Panc1 (cell line): Measurements from ENCODE around the gene COPZ1. TPM values are rescaled to one million over a fixed set of nuclear protein-coding genes. Genes with fewer than 3 reads are reported as not detected.
A peak's percentile ranks its signal among the peaks of the same experiment; 100 is the strongest.

Experiments used
- ATAC-seq: fragments of 200-7000 bp; cut with Tn5 transposase; 2 replicates; pipeline ENCODE4 v1.9.1; 2020; ENCODE audit warnings: mild to moderate bottlenecking, moderate library complexity
- BruUV-seq: library from RNA; stranded (reverse); fragments of 400-500 nt; replicated peaks from 2 replicates; lab custom pipeline; 2021; lab: Mats Ljungman, UMichigan
- CTCF ChIA-PET: fragments of 300-600 bp; sonication (Branson Sonifier 250); formaldehyde crosslinking; loops from one replicate; lab custom pipeline; 2022; ENCODE audit warnings: antibody characterized with exemption; lab: Charles Lee
- POLR2A ChIA-PET: fragments of 300-600 bp; sonication (Branson Sonifier 250); formaldehyde crosslinking; loops from one replicate; lab custom pipeline; 2022; ENCODE audit warnings: antibody characterized with exemption; lab: Charles Lee
- DNase-seq: peaks from one replicate; pipeline ENCODE4 v3.0.0-alpha.2; 2010; ENCODE audit warnings: low read depth, low spot score
- H3K27ac ChIP-seq: 2 replicates; pipeline ENCODE4 v1.5.1; 2011; ENCODE audit warnings: mild to moderate bottlenecking, low read length, inconsistent platforms
- H3K27me3 ChIP-seq: fragments of 200-500 bp; sonication (Bioruptor generic); 2 replicates; pipeline ENCODE4 v1.6.0; 2014; ENCODE audit warnings: low read length, inconsistent platforms; ENCODE audit not compliant: control insufficient read depth, insufficient read depth
- H3K36me3 ChIP-seq: fragments of 200-500 bp; sonication (Bioruptor generic); 2 replicates; pipeline ENCODE4 v1.5.1; 2014; ENCODE audit warnings: inconsistent platforms, mild to moderate bottlenecking, low read length, moderate library complexity; ENCODE audit not compliant: control insufficient read depth, insufficient read depth
- H3K4me1 ChIP-seq: 2 replicates; pipeline ENCODE4 v1.5.1; 2011; ENCODE audit warnings: inconsistent platforms, mild to moderate bottlenecking, low read length, moderate library complexity; ENCODE audit not compliant: control insufficient read depth, insufficient read depth
- H3K4me3 ChIP-seq, 2 experiments: 2 replicates each; pipeline ENCODE4 v1.5.1; 2011 to 2012; ENCODE audit warnings: low read depth in 2 of 2, low read length in 2 of 2, mild to moderate bottlenecking in 2 of 2, inconsistent platforms in 1 of 2, moderate library complexity in 1 of 2
- H3K9me3 ChIP-seq: fragments of 200-500 bp; sonication (Bioruptor generic); 2 replicates; pipeline ENCODE4 v1.5.1; 2014; ENCODE audit warnings: low read depth, mild to moderate bottlenecking, inconsistent platforms, low read length, moderate library complexity; ENCODE audit not compliant: control insufficient read depth, insufficient read depth
- CTCF ChIP-seq: fragments of 450-650 bp; IDR thresholded peaks from 2 replicates; pipeline ENCODE4 v1.5.1; 2017; ENCODE audit warnings: mild to moderate bottlenecking
- POLR2AphosphoS5 ChIP-seq: IDR thresholded peaks from 2 replicates; pipeline ENCODE4 v1.6.1; 2012; ENCODE audit warnings: mild to moderate bottlenecking, low read depth, low read length, moderate library complexity
- SIN3A ChIP-seq: IDR thresholded peaks from 2 replicates; pipeline ENCODE4 v1.6.1; 2012; ENCODE audit warnings: low read depth, mild to moderate bottlenecking, low read length, moderate library complexity, borderline replicate concordance; ENCODE audit not compliant: insufficient read depth
- TCF7L2 ChIP-seq: IDR thresholded peaks from 2 replicates; pipeline ENCODE4 v1.6.1; 2011; ENCODE audit warnings: mild to moderate bottlenecking, low read depth, low read length, inconsistent platforms
- in situ Hi-C: cut with HindIII; loops from 2 replicates; pipeline ENCODE4 v1.10.0; 2016; ENCODE audit warnings: low sequenced_read_pairs, low pct_unique_long_range_greater_than_20kb
- intact Hi-C: fragments of 100-400 bp; cut with micrococcal nuclease; formaldehyde crosslinking; loops from one replicate; pipeline ENCODE4 v1.10.0; 2022; ENCODE audit not compliant: unreplicated experiment
- total RNA-seq: library from RNA; stranded (reverse); gene quantifications from one replicate; pipeline ENCODE4 v1.2.1, GENCODE V29; 2021; ENCODE audit not compliant: unreplicated experiment
- TF ChIP-seq, protein P1 (sequence below), 2 experiments: IDR thresholded peaks; 2 replicates each; pipeline ENCODE4 v1.6.1; 2011 to 2012; ENCODE audit warnings: low read depth in 2 of 2, control low read depth in 1 of 2, low read length in 1 of 2, mild to moderate bottlenecking in 1 of 2, moderate library complexity in 1 of 2; ENCODE audit not compliant: insufficient read depth in 1 of 2

COPZ1 gene
- total RNA-seq, 1 experiment from 2014 or later = 175 TPM

GRCh38 chr12:54394281-54394719 lies 69.4 kb downstream of the COPZ1 start:
- intact Hi-C loops (no loop called here), in situ Hi-C loops (no loop called here)
- peak; percentile 87 for TF ChIP-seq CTCF
- TF ChIP-seq, protein P1, sequence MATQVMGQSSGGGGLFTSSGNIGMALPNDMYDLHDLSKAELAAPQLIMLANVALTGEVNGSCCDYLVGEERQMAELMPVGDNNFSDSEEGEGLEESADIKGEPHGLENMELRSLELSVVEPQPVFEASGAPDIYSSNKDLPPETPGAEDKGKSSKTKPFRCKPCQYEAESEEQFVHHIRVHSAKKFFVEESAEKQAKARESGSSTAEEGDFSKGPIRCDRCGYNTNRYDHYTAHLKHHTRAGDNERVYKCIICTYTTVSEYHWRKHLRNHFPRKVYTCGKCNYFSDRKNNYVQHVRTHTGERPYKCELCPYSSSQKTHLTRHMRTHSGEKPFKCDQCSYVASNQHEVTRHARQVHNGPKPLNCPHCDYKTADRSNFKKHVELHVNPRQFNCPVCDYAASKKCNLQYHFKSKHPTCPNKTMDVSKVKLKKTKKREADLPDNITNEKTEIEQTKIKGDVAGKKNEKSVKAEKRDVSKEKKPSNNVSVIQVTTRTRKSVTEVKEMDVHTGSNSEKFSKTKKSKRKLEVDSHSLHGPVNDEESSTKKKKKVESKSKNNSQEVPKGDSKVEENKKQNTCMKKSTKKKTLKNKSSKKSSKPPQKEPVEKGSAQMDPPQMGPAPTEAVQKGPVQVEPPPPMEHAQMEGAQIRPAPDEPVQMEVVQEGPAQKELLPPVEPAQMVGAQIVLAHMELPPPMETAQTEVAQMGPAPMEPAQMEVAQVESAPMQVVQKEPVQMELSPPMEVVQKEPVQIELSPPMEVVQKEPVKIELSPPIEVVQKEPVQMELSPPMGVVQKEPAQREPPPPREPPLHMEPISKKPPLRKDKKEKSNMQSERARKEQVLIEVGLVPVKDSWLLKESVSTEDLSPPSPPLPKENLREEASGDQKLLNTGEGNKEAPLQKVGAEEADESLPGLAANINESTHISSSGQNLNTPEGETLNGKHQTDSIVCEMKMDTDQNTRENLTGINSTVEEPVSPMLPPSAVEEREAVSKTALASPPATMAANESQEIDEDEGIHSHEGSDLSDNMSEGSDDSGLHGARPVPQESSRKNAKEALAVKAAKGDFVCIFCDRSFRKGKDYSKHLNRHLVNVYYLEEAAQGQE (IDR thresholded peaks at IDR 0.05; ENCODE audit: insufficient read depth in 1 of 2, low read depth in 2 of 2, low read length in 1 of 2) = no peak
- no peak for TF ChIP-seq SIN3A
- TF ChIP-seq POLR2AphosphoS5 = no peak
- no peak for TF ChIP-seq TCF7L2
- DNase-seq (no peak), ATAC-seq (peak; percentile 71)
- Histone ChIP-seq H3K4me1 (no peaks in the 10 kb centered on the region; the same call in 1 of the 2 replicates), H3K9me3 (no peaks in the 10 kb centered on the region), H3K36me3 (peaks cover 5% of the 10 kb centered on the region; the same call in 1 of the 2 replicates), H3K4me3 (no peak overlapping the region), H3K27ac (no peak overlapping the region), H3K27me3 (no peaks in the 10 kb centered on the region)
- ChIA-PET POLR2A (no interaction called here), CTCF (no interaction called here)
- BruUV-seq = no TSS peak

- no peak for DNase-seq
- Histone ChIP-seq H3K4me1 (no peaks in the 10 kb centered on the region; the same call in 1 of the 2 replicates), H3K27ac (no peak overlapping the region), H3K9me3 (no peaks in the 10 kb centered on the region), H3K4me3 (no peak overlapping the region), H3K36me3 (peaks cover 5% of the 10 kb centered on the region; the same call in 1 of the 2 replicates), H3K27me3 (no peaks in the 10 kb centered on the region)
- no TSS peak for BruUV-seq
- ChIA-PET POLR2A (no interaction called here), CTCF (no interaction called here)
- intact Hi-C loops (no loop called here), in situ Hi-C loops (no loop called here)
- no peak for ATAC-seq
- TF ChIP-seq SIN3A = no peak
- no peak for TF ChIP-seq TCF7L2
- no peak for TF ChIP-seq POLR2AphosphoS5
- TF ChIP-seq, protein P1 (IDR thresholded peaks at IDR 0.05; ENCODE audit: insufficient read depth in 1 of 2, low read depth in 2 of 2, low read length in 1 of 2) = no peak
- no peak for TF ChIP-seq CTCF
Measured at GRCh38 chr12:54394986-54395385, 70.1 kb downstream of the COPZ1 start.
